Endothelial cell (in vitro differentiated cells): Measurements from ENCODE around the gene TIPRL. TPM values are rescaled to one million over a fixed set of nuclear protein-coding genes. Genes with fewer than 3 reads are reported as not detected.
"Not testable (repeated sequence)": the region's sequence is repeated elsewhere in the genome, so short reads cannot be mapped to it uniquely, and the experiment has no call there.

Experiments used
- DNase-seq: peaks from one replicate; pipeline ENCODE4 v3.0.0; 2021; ENCODE audit warnings: low spot score
- H3K27ac Mint-ChIP-seq: one replicate; pipeline ENCODE4 v1.8.0; 2021; ENCODE audit warnings: mixed read lengths, inconsistent platforms; ENCODE audit not compliant: unreplicated experiment
- H3K27me3 Mint-ChIP-seq: one replicate; pipeline ENCODE4 v1.8.0; 2021; ENCODE audit warnings: mild to moderate bottlenecking, moderate library complexity, mixed read lengths, inconsistent platforms; ENCODE audit not compliant: unreplicated experiment
- H3K36me3 Mint-ChIP-seq: one replicate; pipeline ENCODE4 v1.8.0; 2021; ENCODE audit warnings: mild to moderate bottlenecking, low read depth, mixed read lengths, inconsistent platforms; ENCODE audit not compliant: unreplicated experiment
- H3K4me1 Mint-ChIP-seq: one replicate; pipeline ENCODE4 v1.8.0; 2021; ENCODE audit warnings: mild to moderate bottlenecking, mixed read lengths, inconsistent platforms; ENCODE audit not compliant: unreplicated experiment
- H3K4me3 Mint-ChIP-seq: one replicate; pipeline ENCODE4 v1.8.0; 2021; ENCODE audit warnings: mild to moderate bottlenecking, mixed read lengths, inconsistent platforms; ENCODE audit not compliant: unreplicated experiment
- H3K9me3 Mint-ChIP-seq: one replicate; pipeline ENCODE4 v1.8.0; 2021; ENCODE audit warnings: mixed read lengths, inconsistent platforms; ENCODE audit not compliant: unreplicated experiment
- total RNA-seq: library from RNA; stranded (reverse); fragmentation: NEBNext Ultra II Directional; extraction: Animal tissue kit (Norgen Biotek cat#: 25700); gene quantifications from one replicate; pipeline ENCODE4 v1.2.1, GENCODE V29; 2021; ENCODE audit not compliant: unreplicated experiment
- TF ChIP-seq, protein P1 (sequence below): fragments of 200-600 bp; sonication (generic); IDR thresholded peaks from one replicate; pipeline ENCODE4 v1.5.0; 2021; ENCODE audit warnings: antibody characterized with exemption; ENCODE audit not compliant: unreplicated experiment

Gene TIPRL
- total RNA-seq, 1 donor from 2014 or later, result 34.2 TPM

DNA sequence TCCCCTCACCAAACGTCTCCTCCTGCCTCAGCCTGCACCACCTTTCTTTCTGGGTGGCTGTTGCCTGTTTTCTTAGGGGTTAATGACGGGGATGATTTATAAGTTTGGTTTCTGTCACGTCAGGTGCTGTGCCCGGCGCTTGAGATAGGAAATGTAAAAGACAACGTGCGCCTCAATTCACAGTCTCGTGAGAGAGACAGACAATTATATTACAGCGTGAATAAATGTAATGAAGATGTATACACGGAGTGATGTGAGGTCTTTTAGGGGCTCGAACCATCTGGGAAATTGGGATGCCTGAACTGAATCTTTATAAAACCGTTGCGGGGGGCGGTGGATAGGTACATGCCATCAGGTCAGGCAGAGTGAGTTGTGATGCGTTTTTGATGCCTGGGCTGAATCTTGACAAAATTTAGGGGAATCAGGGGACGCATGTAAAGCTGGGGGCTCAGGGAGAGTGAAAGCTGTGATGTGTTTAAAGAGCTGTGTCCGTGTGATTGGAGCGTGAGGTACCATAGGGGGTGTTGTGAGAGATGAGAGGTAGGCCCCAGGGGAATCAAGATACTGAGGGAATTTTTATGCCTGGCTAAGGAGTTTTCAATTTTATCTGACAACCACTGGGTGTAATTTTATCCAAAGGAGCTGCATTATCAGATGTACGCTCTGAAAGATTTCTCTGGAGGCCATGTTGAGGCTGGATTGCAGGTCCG lies 831 bp downstream of the TIPRL start:
- H3K4me3 Mint-ChIP-seq, result no peak overlapping the region
- DNase-seq, result no peak
- TF ChIP-seq, protein P1, sequence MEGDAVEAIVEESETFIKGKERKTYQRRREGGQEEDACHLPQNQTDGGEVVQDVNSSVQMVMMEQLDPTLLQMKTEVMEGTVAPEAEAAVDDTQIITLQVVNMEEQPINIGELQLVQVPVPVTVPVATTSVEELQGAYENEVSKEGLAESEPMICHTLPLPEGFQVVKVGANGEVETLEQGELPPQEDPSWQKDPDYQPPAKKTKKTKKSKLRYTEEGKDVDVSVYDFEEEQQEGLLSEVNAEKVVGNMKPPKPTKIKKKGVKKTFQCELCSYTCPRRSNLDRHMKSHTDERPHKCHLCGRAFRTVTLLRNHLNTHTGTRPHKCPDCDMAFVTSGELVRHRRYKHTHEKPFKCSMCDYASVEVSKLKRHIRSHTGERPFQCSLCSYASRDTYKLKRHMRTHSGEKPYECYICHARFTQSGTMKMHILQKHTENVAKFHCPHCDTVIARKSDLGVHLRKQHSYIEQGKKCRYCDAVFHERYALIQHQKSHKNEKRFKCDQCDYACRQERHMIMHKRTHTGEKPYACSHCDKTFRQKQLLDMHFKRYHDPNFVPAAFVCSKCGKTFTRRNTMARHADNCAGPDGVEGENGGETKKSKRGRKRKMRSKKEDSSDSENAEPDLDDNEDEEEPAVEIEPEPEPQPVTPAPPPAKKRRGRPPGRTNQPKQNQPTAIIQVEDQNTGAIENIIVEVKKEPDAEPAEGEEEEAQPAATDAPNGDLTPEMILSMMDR, result no peak
- H3K27me3 Mint-ChIP-seq, result no peaks in the 10 kb centered on the region
- no peaks in the 10 kb centered on the region for H3K36me3 Mint-ChIP-seq
- H3K27ac Mint-ChIP-seq, result no peak overlapping the region
- H3K4me1 Mint-ChIP-seq, result no peaks in the 10 kb centered on the region
- H3K9me3 Mint-ChIP-seq, result no peaks in the 10 kb centered on the region

DNA sequence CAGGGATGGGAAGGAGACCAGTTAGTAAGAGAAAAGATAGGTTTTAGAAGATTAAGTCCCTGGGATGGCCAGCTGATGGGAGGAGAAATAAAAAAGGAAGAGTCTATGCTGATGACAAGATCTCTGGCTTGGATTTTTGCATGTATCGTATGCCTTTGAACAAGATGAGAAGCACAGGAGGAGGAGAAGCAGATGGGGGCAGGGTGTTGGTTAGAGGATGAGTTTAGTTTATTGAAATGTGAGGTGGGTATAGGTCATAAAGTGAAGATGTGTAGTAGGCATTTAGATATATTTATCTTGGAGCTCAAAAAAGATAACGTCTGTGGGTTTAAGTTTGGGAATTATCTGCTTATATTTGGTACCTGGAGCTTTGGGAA lies 1.4 kb downstream of the TIPRL start:
- H3K4me3 Mint-ChIP-seq, result no peak overlapping the region
- H3K9me3 Mint-ChIP-seq, result no peaks in the 10 kb centered on the region
- H3K27me3 Mint-ChIP-seq, result no peaks in the 10 kb centered on the region
- H3K27ac Mint-ChIP-seq, result no peak overlapping the region
- TF ChIP-seq, protein P1, result no peak
- H3K36me3 Mint-ChIP-seq, result no peaks in the 10 kb centered on the region
- no peak for DNase-seq
- no peaks in the 10 kb centered on the region for H3K4me1 Mint-ChIP-seq

DNA sequence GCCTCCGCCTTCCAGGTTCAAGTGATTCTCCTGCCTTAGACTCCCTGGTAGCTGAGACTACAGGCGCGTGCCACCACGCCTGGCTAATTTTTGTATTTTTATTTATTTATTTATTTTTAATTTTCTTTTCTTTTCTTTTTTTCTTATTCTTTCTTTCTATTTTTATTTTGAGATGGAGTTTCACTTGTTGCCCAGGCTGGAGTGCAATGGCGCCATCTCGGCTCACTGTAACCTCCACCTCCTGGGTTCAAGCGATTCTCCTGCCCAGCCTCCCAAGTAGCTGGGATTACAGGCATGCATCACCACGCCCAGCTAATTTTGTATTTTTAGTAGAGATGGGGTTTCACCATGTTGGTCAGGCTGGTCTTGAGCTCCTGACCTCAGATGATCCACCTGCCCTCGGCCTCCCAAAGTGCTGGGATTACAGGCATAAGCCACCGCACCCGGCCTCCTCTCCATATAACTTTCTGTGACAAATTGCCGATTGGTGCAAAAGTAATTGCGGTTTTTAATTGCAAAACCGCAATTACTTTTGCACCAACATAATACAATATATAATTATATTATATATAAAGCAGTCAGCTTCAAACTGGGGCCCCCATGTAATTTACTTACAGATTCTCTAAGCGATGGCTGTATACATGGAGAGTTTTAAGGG lies 2.4 kb downstream of the TIPRL start:
- H3K4me1 Mint-ChIP-seq, H3K27me3 Mint-ChIP-seq, H3K4me3 Mint-ChIP-seq, DNase-seq, H3K27ac Mint-ChIP-seq, H3K36me3 Mint-ChIP-seq, H3K9me3 Mint-ChIP-seq: not testable (repeated sequence)

DNA sequence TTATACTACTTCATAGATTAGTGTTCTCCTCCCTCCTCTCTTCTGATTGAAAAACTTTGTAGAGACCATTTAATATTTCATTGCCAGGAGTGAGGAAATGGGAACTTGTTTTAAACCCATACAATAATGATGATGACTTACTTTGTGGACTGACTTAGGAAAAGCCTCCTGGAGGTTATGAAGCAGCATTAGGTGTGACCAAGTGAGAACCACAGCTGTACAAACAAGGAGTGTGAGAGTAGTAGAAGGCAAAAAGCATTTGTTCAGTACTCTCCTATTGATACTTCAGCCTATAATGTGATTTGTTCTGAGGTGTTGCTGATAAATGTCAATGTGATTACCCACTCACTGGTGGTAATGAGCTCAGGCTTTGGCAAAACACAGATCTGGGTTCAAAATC lies 8.4 kb downstream of the TIPRL start:
- DNase-seq, result no peak
- H3K9me3 Mint-ChIP-seq, result no peaks in the 10 kb centered on the region
- H3K4me1 Mint-ChIP-seq, result no peaks in the 10 kb centered on the region
- TF ChIP-seq, protein P1, result no peak
- peaks cover 9% of the 10 kb centered on the region for H3K36me3 Mint-ChIP-seq
- no peak overlapping the region for H3K4me3 Mint-ChIP-seq
- no peak overlapping the region for H3K27ac Mint-ChIP-seq
- no peaks in the 10 kb centered on the region for H3K27me3 Mint-ChIP-seq

DNA sequence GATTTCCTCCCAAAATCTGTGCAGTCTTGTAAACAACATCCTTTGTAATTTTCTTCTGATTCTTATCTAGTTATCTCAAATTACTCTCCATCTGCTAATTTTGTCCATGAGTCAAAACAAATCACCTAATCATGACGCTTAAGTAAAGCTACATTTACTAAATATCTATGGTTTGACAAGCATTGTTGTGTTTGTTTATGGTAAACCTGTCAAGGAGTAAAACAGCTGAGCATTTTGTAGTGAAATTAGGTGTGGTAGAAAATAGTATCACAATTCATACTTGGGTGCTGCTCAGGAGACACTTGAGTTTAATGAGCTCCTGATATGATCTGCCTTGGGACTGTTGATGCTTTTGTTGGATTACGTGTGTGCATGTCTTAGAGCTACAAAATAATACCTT lies 11.6 kb downstream of the TIPRL start:
- no peaks in the 10 kb centered on the region for H3K4me1 Mint-ChIP-seq
- peaks cover 17% of the 10 kb centered on the region for H3K36me3 Mint-ChIP-seq
- TF ChIP-seq, protein P1, result no peak
- no peak overlapping the region for H3K4me3 Mint-ChIP-seq
- H3K27me3 Mint-ChIP-seq, result peaks cover 1% of the 10 kb centered on the region
- DNase-seq, result no peak
- H3K9me3 Mint-ChIP-seq, result no peaks in the 10 kb centered on the region
- H3K27ac Mint-ChIP-seq, result no peak overlapping the region
